GM19452 (cell line): ENCODE results near the gene SSBP1.
"Not testable (repeated sequence)": the region's sequence is repeated elsewhere in the genome, so short reads cannot be mapped to it uniquely, and the experiment has no call there.

Experiments used
- ATAC-seq: cut with Tn5 transposase; IDR thresholded peaks from one replicate; pipeline ENCODE4 v1.9.1; 2021; ENCODE audit not compliant: unreplicated experiment

Gene SSBP1

DNA sequence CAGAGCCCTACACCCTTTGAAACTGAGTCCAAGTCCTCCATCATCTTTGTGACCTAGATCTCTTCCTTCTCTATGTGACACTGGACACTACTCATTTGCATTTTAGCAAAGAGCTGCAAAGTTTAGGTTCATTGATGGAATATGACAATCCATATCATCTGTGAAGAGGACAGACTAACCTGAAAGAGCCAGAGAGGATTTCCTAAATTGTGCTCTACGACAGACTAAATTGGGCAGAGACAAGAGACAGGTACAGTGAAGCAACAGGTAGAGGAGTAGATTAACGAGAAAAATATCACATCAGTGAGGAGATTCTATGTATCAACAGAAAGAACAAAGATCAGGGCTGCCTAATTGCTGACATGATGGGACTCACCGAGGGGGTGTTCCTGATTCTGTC lies 25.6 kb downstream of the SSBP1 start, which contains the start of gene TAS2R3:
Gene TAS2R3, plus strand, starts transcription at position 301 of the 400 bp plus-strand sequence. Its CDS starts 62 bp downstream, at position 363.
- no peak for ATAC-seq

DNA sequence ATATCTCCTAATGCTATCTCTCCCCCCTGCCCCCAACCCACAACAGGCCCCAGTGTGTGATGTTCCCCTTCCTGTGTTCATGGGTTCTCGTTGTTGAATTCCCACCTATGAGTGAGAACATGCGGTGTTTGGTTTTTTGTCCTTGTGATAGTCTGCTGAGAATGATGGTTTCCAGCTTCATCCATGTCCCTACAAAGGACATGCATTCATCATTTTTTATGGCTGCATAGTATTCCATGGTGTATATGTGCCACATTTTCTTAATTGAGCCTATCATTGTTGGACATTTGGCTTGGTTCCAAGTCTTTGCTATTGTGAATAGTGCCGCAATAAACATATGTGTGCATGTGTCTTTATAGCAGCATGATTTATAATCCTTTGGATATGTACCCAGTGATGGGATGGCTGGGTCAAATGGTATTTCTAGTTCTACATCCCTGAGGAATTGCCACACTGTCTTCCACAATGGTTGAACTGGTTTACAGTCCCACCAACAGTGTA lies 32.0 kb downstream of the SSBP1 start:
- not testable (repeated sequence) for ATAC-seq

DNA sequence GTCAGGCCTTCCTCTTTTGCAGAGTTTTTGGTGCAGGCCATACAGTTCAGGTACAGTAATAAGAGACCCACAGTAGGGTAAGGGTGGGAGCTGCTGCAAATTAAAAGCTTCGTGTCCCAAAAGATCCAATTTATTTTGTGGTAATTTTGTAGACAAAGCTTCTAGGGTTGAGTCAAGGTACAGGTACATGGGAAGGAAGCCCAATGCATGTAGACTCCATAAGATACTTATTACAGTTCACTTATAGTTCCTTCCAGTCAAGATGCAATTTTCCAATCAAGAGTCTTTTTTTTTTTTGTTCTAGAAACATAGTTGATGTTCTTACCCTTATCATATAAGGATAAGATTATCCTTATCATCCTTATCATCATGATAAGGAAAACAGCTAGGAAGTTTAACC lies 38.2 kb downstream of the SSBP1 start, which contains the start of gene TAS2R4:
Gene TAS2R4, plus strand, starts transcription at position 301 of the 400 bp plus-strand sequence. CDS start 1,815 bp downstream, outside the sequence.
- ATAC-seq, result no peak

DNA sequence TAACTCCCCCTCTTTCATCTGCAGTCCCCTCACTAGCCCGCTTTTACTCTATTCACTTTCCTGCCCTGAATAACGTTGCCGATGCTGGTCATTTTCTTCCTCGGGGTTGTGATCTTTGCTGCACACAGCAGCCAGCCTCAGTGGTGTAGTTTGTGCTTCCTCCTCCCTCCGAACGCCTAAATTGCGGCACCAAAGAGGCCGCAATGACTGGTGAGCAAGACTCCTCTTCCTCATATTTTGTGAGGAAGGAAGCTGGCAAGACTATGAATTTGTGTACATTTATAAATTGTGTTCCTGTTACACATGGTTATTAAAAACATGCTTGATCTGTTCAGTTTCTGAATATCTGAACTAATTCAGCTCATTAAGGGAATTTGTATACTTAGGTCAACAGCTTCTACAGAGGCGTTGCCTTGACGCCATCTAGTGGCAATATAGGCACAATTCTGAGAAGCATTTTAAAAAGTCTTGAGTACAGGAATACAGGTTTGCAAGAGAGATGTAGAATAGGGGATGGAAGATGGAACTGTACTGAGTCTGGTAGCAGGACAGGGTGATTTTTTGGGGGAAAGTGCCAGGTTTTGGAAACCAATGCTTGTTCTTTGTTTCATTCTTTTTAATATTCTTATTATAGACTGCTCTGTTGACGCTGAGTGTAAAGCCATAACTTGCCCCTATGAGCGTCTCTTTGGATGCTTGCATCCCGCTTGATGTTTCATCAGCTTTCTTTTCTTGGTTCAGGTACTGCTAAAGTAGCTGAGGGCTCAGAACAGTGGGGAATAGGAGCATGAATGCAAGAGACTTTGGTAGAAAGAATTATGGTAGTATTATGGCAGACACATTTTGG lies 47.8 kb downstream of the SSBP1 start:
- peak; percentile 74 for ATAC-seq

DNA sequence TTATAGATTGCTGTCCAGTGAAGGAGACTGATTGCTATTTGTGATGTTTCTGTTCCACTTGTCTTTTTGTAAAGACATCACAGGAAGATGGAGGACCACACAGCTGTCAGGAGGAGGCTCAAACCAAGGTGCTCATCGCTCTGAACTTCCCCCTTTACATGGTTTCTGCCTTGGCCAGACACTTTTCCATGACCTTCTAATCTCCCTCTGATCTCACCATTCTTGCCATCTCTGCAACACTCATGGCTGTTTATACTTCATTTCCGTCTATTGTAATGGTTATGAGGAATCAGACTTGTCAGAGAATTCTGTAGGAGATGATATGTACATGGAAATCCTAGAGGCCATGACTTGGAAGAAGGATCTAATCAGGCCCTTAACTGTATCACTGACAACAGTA lies 50.1 kb downstream of the SSBP1 start:
- ATAC-seq, result no peak

DNA sequence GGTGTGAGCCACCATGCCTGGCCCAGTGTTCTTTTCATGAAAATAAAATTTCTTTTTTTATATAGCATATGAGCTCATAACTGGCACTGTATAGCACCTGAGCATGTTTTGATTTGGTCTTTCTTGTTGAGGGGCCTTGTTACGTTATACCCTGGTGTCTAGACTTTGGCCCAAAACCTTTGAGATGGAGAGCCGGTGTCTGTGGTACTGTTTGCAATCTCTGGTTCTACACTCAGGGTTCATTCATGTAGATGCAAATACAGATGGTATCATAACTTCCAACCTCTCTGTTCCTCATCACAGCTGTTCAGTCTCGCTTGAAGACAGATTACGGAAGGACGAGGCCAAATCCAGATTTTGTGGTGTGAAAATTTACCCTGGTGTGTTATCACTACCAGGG lies 51.8 kb downstream of the SSBP1 start, which contains the start of gene TAS2R5:
Gene TAS2R5, plus strand, starts transcription at position 301 of the 400 bp plus-strand sequence. CDS start 145 bp downstream, outside the sequence.
- no peak for ATAC-seq

DNA sequence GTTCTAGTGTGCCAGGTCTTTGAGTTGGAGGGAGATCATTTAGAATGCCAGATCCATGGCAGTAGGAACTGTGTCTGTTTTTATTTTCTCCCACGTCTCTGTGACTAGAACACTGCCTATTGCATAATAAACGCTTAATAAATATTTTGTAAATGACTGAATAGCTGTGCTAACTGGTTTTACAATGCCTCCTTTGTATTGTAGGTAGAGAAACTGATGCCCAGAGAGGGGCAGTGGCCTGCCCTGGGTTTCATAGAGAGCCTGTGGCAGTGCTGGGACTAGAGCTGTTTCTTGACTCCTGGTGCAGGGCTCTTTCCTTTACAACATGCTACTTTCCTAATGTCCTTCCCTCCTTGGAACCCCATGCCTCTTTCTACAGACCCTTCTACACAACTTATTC lies 54.4 kb downstream of the SSBP1 start:
- no peak for ATAC-seq
